Measurements from ENCODE around the gene TSHR.

Gene TSHR

GRCh38 chr14:80954687-80955299, 628 bp upstream of the TSHR start:
- CTCF ChIA-PET: interaction anchor here (0.6 to 9.6 kb wide), 25 partner anchors 9 to 510 kb away, joined by 3 to 138 read pairs (median 5); partner anchors contain the start of gene CEP128
- peak; percentile 59 for TF ChIP-seq CTCF (IDR thresholded peaks at IDR 0.05; ENCODE audit: insufficient read depth, low read length, missing control alignments)
- peak overlapping the region; percentile 65 for H3K4me3 ChIP-seq (ENCODE audit: low read depth, low read length)
- peak; percentile 21 for DNase-seq (ENCODE audit: low read depth, low spot score)
- POLR2A ChIA-PET: no interaction called here

DNA sequence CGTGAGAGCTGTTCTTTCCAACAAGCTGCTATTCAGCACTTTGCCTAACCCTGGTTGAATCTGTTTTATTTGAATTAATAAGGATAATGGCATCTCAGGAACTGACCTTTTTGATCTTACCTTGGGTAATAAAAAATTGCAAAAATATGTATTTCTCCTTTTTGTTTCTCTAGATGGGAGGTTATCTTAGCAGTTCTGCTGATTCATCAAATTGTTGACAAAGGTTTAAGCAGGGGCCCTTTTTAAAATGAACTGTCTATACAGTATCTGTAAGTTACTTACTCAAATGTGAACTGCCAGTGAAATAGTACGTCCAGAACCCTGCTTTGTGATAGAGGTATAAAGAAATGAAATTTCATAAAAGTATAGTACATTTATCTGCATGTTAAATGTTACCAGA, 681 bp downstream of the TSHR start:
- TF ChIP-seq CTCF (IDR thresholded peaks at IDR 0.05; ENCODE audit: insufficient read depth, low read length, missing control alignments): no peak
- no peak for DNase-seq (ENCODE audit: low read depth, low spot score)
- POLR2A ChIA-PET: no interaction called here
- CTCF ChIA-PET: interaction anchor here (1.0 to 9.6 kb wide), 12 partner anchors 11 to 509 kb away, joined by 3 to 138 read pairs (median 6); partner anchors contain the start of gene CEP128
- no peak overlapping the region for H3K4me3 ChIP-seq (ENCODE audit: low read depth, low read length)

DNA sequence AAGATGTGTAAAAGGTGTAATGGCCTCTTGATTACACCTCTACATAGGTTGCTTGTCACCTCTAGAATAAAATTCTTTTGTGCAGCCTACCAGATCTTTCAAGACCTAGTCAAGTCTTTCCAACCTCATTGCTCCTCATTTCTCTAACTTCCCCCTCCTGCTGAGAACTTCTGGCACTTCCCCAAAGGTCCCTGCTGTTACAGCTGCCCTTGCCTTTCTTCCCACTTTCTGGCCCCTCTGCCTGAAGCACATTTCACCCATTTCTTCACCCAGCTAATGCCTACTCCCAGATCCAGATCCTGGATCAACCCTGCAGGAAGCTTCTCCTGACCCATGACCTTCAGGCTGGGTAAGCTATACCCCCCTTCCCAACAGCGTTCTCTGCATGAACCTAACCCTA, 1.5 kb downstream of the TSHR start:
- ChIA-PET POLR2A (no interaction called here), CTCF (interaction anchor here (1.1 to 9.6 kb wide), 3 partner anchors 16 to 207 kb away, joined by 3 to 138 read pairs (median 41); no protein-coding TSS in a partner anchor)
- no peak overlapping the region for H3K4me3 ChIP-seq (ENCODE audit: low read depth, low read length)
- DNase-seq (ENCODE audit: low read depth, low spot score): no peak
- no peak for TF ChIP-seq CTCF (IDR thresholded peaks at IDR 0.05; ENCODE audit: insufficient read depth, low read length, missing control alignments)

DNA sequence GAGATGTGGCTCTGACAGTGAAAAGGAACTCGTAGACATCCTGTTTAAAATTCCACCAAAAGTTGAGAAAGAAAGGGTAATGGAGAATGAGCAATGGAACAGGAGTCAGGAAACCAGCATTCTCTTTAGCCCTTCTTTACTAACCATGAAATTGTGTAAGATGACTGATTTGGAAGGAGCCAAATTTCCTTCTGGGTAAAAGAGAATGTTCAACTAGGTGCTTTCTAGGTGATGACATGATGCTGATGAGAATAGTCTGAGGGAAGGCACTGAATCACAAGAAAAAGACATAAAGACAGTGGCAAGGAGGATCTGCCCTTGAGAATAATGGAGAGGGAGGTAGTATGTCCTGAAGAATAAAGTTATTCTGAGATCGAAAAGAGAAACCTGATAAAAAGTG, 2.2 kb downstream of the TSHR start:
- ChIA-PET CTCF (interaction anchor here (1.1 to 9.6 kb wide), 4 partner anchors 15 to 207 kb away, joined by 3 to 138 read pairs (median 22); no protein-coding TSS in a partner anchor), POLR2A (no interaction called here)

DNA sequence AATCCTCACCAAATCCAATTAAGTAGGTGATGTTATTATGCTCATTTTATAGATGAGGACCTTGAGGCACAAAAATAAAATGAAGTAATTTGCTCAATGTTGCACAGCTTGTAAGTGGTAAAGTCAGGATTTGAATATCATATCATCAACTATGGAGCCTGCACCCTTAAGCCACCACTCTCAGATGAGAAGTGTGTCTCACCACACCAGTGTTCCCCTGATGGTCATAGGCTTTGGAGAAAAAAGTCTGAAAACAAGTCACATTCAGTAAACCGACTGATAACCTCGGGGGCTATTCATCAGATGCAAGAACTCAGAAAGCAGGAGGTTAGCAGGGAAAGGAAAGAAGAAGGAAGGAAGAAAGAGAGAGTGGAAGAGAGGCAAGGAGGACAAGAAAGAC, 2.8 kb downstream of the TSHR start:
- ChIA-PET POLR2A (no interaction called here), CTCF (interaction anchor here (1.3 to 9.6 kb wide), 2 partner anchors 29 to 38 kb away, joined by 3 to 138 read pairs; no protein-coding TSS in a partner anchor)
- TF ChIP-seq CTCF (IDR thresholded peaks at IDR 0.05; ENCODE audit: insufficient read depth, low read length, missing control alignments): no peak
- H3K4me3 ChIP-seq (ENCODE audit: low read depth, low read length): no peak overlapping the region
- DNase-seq (ENCODE audit: low read depth, low spot score): no peak

More for the DNA sequence above, 2.2 kb downstream of the TSHR start:
- no peak for TF ChIP-seq CTCF (IDR thresholded peaks at IDR 0.05; ENCODE audit: insufficient read depth, low read length, missing control alignments)
- no peak overlapping the region for H3K4me3 ChIP-seq (ENCODE audit: low read depth, low read length)
- DNase-seq (ENCODE audit: low read depth, low spot score): no peak

- DNase-seq (ENCODE audit: low read depth, low spot score): no peak
- POLR2A ChIA-PET: no interaction called here
- CTCF ChIA-PET: interaction anchor here (1.3 to 9.6 kb wide), 2 partner anchors 28 to 38 kb away, joined by 3 to 138 read pairs; no protein-coding TSS in a partner anchor
- TF ChIP-seq CTCF (IDR thresholded peaks at IDR 0.05; ENCODE audit: insufficient read depth, low read length, missing control alignments): no peak
- no peak overlapping the region for H3K4me3 ChIP-seq (ENCODE audit: low read depth, low read length)
These were observed 3.5 kb downstream of the TSHR start for GRCh38 chr14:80958939-80959338.

All from AG04449 (cell line).